GM21737 (cell line): ENCODE results near the gene IFI27L1.
"Not testable (repeated sequence)": the region's sequence is repeated elsewhere in the genome, so short reads cannot be mapped to it uniquely, and the experiment has no call there.

Experiments used
- ATAC-seq: cut with Tn5 transposase; IDR thresholded peaks from one replicate; pipeline ENCODE4 v1.9.1; 2021; ENCODE audit warnings: mild to moderate bottlenecking, moderate library complexity; ENCODE audit not compliant: unreplicated experiment

IFI27L1 gene

GRCh38 chr14:94047581-94047980 lies 33.5 kb upstream of the IFI27L1 start:
- ATAC-seq, result no peak

DNA sequence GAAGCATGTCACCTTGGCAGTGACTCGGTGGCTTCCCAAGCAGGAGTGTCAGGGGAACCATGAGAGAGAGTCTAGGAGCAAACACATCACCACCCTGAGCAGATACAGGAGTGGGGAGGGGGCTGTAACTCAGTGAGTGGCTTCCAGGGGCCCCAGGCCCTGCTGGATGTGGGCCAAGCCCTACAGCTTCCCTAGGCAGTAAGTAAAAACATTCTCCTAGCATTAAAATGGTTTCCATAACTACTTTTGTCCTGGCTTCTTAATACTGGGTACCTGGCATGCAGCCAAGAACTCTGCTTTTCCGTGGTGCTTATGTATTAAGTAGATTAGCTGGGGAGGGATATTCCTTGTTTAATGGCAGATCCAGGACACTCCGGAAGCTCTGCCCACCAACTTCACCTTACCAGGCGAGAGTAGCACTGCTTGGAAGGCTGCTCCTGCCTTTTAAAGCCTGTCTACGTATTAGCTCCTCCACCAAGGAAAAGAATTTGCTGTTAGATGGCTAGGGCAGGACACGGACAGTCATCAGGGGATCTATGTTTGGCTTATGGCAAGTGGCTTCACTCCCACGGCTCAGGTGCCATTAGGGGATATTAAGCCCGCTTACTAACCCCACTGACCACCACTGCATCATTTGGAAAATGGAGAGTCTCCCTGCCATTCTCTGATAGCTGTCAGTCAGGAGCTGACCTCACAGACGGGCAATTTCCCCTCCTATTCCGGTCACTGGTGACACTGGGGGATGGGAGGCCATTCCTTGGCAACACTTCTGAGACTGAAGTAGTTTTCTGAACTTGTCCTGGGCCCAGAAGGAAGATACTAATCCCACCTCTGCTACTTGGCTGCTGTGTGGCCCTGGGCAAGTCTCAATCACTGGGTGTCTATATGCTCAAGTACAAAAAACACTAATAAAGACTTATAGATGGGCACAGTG lies 32.2 kb upstream of the IFI27L1 start:
- no peak for ATAC-seq

DNA sequence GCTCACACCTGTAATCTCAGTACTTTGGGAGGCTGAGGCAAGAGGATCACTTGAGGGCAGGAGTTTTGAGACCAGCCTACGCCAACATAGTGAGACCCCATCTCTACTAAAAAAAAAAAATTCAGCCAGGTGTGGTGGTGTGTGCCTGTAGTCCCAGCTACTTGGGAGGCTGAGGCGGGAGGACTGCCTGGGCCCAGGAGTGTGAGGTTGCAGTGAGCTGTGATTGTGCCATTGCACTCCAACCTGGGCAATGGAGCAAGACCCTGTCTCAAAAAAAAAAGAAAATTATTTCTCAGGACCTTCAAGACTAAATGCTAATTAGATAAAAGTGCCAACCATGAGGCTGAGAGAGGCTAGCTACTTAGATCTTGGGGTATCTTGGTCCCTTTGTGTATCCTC lies 31.5 kb upstream of the IFI27L1 start:
- no peak for ATAC-seq

DNA sequence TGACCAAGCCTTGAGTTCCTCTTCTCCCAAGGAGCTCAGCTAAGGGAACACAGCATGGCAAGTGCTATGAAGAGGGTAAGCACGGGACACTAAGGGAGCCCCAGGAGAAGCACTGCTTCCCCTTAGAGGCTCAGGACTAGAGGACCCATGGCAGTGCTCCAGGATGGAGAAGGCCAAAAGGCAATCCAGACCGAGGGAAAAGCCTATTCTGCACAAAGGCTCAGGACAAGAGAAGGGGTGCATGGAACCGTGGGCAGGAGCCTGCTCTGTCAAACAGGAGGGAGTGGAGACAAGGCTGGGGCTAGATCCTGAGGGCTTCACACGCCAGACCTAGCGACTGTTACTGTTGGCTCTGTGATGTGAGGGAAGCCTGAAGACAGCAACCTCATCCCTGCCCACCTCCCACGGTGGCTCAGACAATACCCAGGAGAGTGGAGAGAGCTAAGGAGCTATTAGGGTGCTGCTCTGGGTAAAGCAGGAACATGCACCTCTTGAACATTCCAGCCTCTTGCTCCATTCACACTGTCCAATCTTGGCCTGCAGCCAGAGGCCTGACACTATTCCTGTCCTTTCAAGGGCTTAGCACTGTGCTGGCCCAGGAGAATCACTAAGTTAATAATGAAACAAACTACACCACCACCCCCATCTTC lies 30.8 kb upstream of the IFI27L1 start:
- no peak for ATAC-seq

GRCh38 chr14:94051115-94051514 lies 30.0 kb upstream of the IFI27L1 start:
- no peak for ATAC-seq

DNA sequence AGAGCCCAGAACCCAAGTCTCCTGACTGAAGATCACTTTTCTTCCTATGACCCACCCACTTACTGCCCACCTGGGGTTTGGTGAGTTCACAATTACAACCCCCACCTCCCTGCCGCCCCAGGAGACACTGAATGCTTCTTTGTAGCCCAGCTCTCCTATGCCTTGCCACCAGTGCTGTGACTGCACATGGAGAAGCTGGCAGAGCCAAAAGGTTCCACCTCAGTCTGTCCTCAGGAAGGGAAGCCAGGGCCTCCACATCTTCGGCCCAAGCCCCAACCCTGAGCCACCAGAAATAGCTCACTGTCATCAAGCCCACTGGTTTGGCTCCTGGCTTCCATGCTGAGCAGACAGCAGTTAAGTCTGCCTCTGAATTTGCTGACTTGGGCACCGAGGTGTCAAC lies 29.3 kb upstream of the IFI27L1 start:
- no peak for ATAC-seq

GRCh38 chr14:94052199-94052598 lies 28.9 kb upstream of the IFI27L1 start:
- no peak for ATAC-seq

GRCh38 chr14:94052662-94053061 lies 28.4 kb upstream of the IFI27L1 start:
- ATAC-seq, result no peak

- ATAC-seq, result no peak
Observed at GRCh38 chr14:94054401-94054800, 26.7 kb upstream of the IFI27L1 start.

DNA sequence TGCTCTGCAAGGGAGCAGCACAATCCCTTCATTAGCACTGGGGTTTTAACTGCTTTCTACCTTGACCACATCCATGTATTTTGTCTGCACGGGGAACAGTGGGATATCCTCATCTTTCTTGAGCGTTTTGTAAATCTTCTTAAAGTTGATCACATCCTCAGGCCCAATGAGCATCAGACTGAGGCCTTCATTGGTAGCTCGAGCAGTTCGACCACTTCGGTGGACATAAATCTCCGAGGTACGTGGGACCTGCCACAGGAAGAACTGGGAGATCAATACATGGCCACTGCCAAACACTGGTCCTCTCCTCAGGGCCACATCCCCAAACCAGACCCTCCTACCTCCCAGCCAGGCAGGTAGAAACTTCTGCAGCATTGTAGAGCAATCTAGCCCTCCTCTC lies 26.2 kb upstream of the IFI27L1 start:
- ATAC-seq, result no peak

GRCh38 chr14:94056579-94057308 lies 24.4 kb upstream of the IFI27L1 start:
- no peak for ATAC-seq

DNA sequence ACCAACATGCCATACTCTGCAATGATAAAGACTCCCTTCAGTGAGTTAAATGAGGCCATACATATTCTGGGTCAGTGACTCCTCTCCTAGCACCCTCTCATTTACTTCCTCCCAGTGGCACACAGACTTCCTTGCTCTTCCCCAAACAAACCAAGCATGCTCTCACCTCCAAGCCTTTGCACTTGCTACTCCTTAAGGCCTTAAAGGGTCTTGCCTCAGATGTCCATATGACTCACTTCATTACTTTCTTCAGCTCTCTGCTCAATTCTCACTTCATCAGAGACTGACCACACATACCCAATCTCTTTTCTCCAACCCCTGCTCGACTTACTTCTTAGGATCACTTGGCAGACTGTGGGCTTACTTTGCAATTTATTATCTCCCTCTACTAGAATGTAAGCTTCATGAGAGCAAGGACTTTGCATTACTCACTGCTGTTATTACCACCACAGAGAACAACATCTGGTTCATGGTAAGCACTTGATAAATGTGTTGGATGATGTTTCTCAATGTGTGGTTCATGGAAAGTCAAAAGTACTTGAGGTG lies 22.9 kb upstream of the IFI27L1 start:
- no peak for ATAC-seq

- ATAC-seq, result no peak
Observed at GRCh38 chr14:94058674-94059138, 22.4 kb upstream of the IFI27L1 start.

GRCh38 chr14:94059998-94060397 lies 21.1 kb upstream of the IFI27L1 start:
- ATAC-seq, result no peak

GRCh38 chr14:94062344-94062940 lies 18.7 kb upstream of the IFI27L1 start:
- ATAC-seq, result no peak

DNA sequence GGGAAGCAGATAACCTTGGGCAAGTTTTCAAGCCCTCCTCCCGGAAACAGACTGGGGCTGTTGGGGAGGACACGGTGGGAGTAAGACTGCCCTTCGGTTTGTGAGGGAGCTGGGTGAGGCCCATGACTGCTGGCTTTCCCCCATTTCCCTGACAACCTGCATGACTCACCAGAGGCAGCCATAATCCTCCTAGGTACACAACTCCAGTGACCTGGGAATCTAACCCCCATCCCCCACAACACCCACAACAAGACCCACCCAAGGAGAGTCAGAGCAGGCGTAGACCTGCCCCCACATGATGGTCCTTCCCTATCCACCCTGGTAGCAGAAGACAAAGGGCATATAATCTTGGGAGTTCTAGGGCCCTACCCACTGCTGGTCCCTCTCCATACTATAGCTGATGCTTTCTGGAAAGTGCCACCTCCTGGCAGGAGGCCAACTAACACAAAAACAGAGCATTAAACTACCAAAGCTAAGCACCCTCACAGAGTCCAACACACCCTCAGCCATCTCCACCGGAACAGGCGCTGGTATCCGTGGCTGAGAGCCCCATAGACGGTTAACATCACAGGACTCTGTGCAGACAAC lies 14.9 kb upstream of the IFI27L1 start:
- no peak for ATAC-seq

GRCh38 chr14:94072076-94072475 lies 9.0 kb upstream of the IFI27L1 start:
- ATAC-seq, result not testable (repeated sequence)

DNA sequence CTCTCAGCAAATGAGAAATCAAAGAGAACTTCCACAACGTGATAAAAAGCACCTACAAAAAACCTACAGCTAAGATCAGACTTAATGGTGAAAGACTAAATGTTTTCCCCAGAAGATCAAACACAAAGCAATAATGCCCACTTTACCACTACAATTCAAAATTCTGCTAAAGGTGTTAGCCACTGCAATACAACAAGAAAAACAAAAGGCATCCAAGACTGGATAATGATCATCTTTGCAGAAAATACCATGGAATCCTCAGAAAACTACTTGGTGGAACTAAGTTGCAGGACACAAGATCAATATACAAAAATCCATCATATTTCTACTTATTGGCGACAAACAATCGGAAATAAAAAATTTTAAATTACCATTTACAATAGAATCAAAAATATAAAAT lies 6.6 kb upstream of the IFI27L1 start:
- ATAC-seq, result no peak

- ATAC-seq, result no peak
Observed at GRCh38 chr14:94075008-94075407, 6.1 kb upstream of the IFI27L1 start.

- no peak for ATAC-seq
Observed at GRCh38 chr14:94077111-94077821, 3.8 kb upstream of the IFI27L1 start.
